WERI-Rb-1 (cell line): ENCODE data around the gene ATP11A.

Experiments used
- DNase-seq: peaks from one replicate; pipeline ENCODE4 v3.0.0-alpha.2; 2020
- H3K27ac ChIP-seq: fragments of 250-450 bp; sonication (Bioruptor Pico); 2 replicates; pipeline ENCODE4 v1.5.1; 2020; ENCODE audit warnings: mild to moderate bottlenecking, moderate library complexity
- H3K27me3 ChIP-seq: fragments of 250-450 bp; sonication (Bioruptor Pico); 2 replicates; pipeline ENCODE4 v1.5.1; 2021; ENCODE audit warnings: mild to moderate bottlenecking, low read depth, moderate library complexity; ENCODE audit not compliant: insufficient read depth, severe bottlenecking
- H3K36me3 ChIP-seq: fragments of 250-450 bp; sonication (Bioruptor Pico); 2 replicates; pipeline ENCODE4 v1.5.1; 2020; ENCODE audit warnings: mild to moderate bottlenecking, moderate library complexity
- H3K4me3 ChIP-seq: 2 replicates; pipeline ENCODE4 v1.5.1; 2011; ENCODE audit warnings: low read depth, mild to moderate bottlenecking, control low read depth, low read length
- H3K9me3 ChIP-seq: fragments of 250-450 bp; sonication (Bioruptor Pico); 2 replicates; pipeline ENCODE4 v1.5.1; 2021; ENCODE audit warnings: mild to moderate bottlenecking, moderate library complexity; ENCODE audit not compliant: severe bottlenecking
- TF ChIP-seq, protein P1 (sequence below): IDR thresholded peaks from 2 replicates; pipeline ENCODE4 v1.5.1; 2011; ENCODE audit warnings: low read depth, mild to moderate bottlenecking, control low read depth, inconsistent platforms, low read length

The ATP11A gene

GRCh38 chr13:112808377-112809140 lies 118.7 kb downstream of the ATP11A start:
- Histone ChIP-seq H3K27me3 (no peaks in the 10 kb centered on the region), H3K4me3 (no peak overlapping the region), H3K36me3 (peaks cover 9% of the 10 kb centered on the region), H3K27ac (no peak overlapping the region), H3K9me3 (no peaks in the 10 kb centered on the region)
- no peak for DNase-seq
- TF ChIP-seq, protein P1, sequence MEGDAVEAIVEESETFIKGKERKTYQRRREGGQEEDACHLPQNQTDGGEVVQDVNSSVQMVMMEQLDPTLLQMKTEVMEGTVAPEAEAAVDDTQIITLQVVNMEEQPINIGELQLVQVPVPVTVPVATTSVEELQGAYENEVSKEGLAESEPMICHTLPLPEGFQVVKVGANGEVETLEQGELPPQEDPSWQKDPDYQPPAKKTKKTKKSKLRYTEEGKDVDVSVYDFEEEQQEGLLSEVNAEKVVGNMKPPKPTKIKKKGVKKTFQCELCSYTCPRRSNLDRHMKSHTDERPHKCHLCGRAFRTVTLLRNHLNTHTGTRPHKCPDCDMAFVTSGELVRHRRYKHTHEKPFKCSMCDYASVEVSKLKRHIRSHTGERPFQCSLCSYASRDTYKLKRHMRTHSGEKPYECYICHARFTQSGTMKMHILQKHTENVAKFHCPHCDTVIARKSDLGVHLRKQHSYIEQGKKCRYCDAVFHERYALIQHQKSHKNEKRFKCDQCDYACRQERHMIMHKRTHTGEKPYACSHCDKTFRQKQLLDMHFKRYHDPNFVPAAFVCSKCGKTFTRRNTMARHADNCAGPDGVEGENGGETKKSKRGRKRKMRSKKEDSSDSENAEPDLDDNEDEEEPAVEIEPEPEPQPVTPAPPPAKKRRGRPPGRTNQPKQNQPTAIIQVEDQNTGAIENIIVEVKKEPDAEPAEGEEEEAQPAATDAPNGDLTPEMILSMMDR = no peak

GRCh38 chr13:112809332-112810315 lies 119.8 kb downstream of the ATP11A start:
- H3K4me3 ChIP-seq = no peak overlapping the region
- H3K36me3 ChIP-seq = peaks cover 9% of the 10 kb centered on the region
- TF ChIP-seq, protein P1 = no peak
- no peak overlapping the region for H3K27ac ChIP-seq
- no peaks in the 10 kb centered on the region for H3K9me3 ChIP-seq
- no peak for DNase-seq
- no peaks in the 10 kb centered on the region for H3K27me3 ChIP-seq

DNA sequence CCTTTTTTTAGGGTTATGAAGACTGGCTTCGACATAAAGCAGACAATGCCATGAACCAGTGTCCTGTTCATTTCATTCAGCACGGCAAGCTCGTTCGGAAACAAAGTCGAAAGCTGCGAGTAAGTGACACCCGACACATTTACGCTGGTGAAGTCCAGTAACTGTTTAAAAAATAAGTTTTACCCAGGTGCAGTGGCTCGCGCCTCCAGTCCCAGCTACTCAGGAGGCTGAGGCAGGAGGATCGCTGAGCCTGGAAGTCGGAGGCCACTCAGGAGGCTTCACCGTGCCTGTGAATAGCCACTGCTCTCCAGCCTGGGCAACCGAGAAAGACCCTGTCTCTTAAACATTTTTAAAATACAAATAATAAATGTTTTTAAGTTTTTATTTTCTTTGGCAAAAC lies 120.8 kb downstream of the ATP11A start:
- no peaks in the 10 kb centered on the region for H3K9me3 ChIP-seq
- no peak for DNase-seq
- H3K27ac ChIP-seq = no peak overlapping the region
- TF ChIP-seq, protein P1 = no peak
- H3K4me3 ChIP-seq = no peak overlapping the region
- peaks cover 9% of the 10 kb centered on the region for H3K36me3 ChIP-seq
- no peaks in the 10 kb centered on the region for H3K27me3 ChIP-seq

- peaks cover 19% of the 10 kb centered on the region for H3K36me3 ChIP-seq
- TF ChIP-seq, protein P1 = no peak
- H3K4me3 ChIP-seq = no peak overlapping the region
Observed at GRCh38 chr13:112812306-112813055, 122.6 kb downstream of the ATP11A start.

GRCh38 chr13:112813552-112813951 lies 123.7 kb downstream of the ATP11A start:
- Histone ChIP-seq H3K27ac (no peak overlapping the region), H3K27me3 (no peaks in the 10 kb centered on the region), H3K9me3 (peaks cover 8% of the 10 kb centered on the region), H3K36me3 (peaks cover 23% of the 10 kb centered on the region), H3K4me3 (no peak overlapping the region)
- DNase-seq = no peak
- TF ChIP-seq, protein P1 = no peak

More at GRCh38 chr13:112812306-112813055, 122.6 kb downstream of the ATP11A start:
- Histone ChIP-seq H3K27ac (no peak overlapping the region), H3K27me3 (no peaks in the 10 kb centered on the region), H3K9me3 (peaks cover 2% of the 10 kb centered on the region)
- no peak for DNase-seq
